ENCODE results near the gene INO80D. TPM values are rescaled to one million over a fixed set of nuclear protein-coding genes. Genes with fewer than 3 reads are reported as not detected.

Gene INO80D
- total RNA-seq, 1 experiment from 2014 or later, result 46.0 TPM

DNA sequence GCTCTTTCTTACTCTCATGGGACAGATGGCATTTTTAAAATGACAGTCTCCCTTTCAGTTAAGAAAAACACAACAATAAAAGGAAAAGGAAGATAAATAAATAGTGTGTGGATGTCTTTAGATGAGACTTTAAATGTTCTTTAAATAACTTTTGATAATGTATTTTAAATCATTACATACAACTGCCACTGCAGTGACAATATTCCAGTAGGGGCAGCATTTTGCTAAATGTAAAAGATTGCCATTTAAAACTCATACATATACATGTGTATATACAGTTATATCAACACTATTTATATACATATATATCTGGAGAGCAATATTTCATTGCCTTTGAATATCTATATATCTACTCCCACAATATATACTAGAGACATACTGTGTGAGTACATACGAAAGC is 90.7 kb downstream of the INO80D start:
- WGBS (ENCODE audit: extremely low coverage, insufficient read length, low lambda C conversion rate), result no CpG with 5 or more reads among the region's 1 CpG
- H4K8ac ChIP-seq (replicated peaks; ENCODE audit: insufficient read length, low read depth, low read length), result no peak overlapping the region
- no peak overlapping the region for H3K4me3 Mint-ChIP-seq

More for the DNA sequence above, 90.7 kb downstream of the INO80D start:
- Histone ChIP-seq H4K91ac (ENCODE audit: insufficient read length, low read depth, low read length) (no peak overlapping the region), H3K4me2 (ENCODE audit: insufficient read depth, insufficient read length, low read length) (no peak overlapping the region), H2BK12ac (ENCODE audit: insufficient read length, low read depth, low read length) (no peak overlapping the region), H3K9me3 (ENCODE audit: control insufficient read depth, low read depth, low read length) (no peaks in the 10 kb centered on the region), H2AK5ac (ENCODE audit: insufficient read length, low read length) (no peak overlapping the region), H3K27ac (ENCODE audit: insufficient read length, low read depth, low read length) (no peak overlapping the region), H3K9ac (ENCODE audit: extremely low read depth, insufficient read length, low read length) (no peak overlapping the region), H3K27me3 (ENCODE audit: insufficient read depth, low read length) (no peaks in the 10 kb centered on the region), H3K18ac (ENCODE audit: insufficient read length, low read depth, low read length) (no peak overlapping the region), H3K4me1 (ENCODE audit: insufficient read depth, low read length) (no peaks in the 10 kb centered on the region), H3K14ac (ENCODE audit: insufficient read depth, low read length) (no peak overlapping the region), H3K56ac (ENCODE audit: insufficient read length, low read depth, low read length) (no peak overlapping the region), H3K79me2 (ENCODE audit: insufficient read depth, low read length) (no peaks in the 10 kb centered on the region), H2AFZ (ENCODE audit: low read length) (no peak overlapping the region), H3T11ph (ENCODE audit: low read length) (no peak overlapping the region), H3K79me1 (ENCODE audit: insufficient read depth, low read depth, low read length, poor library complexity, severe bottlenecking) (no peaks in the 10 kb centered on the region), H2BK5ac (ENCODE audit: insufficient read length, low read length) (no peak overlapping the region), H4K5ac (ENCODE audit: insufficient read length, low read depth, low read length) (no peak overlapping the region), H2BK15ac (ENCODE audit: low read depth, low read length) (no peak overlapping the region), H3K23me2 (ENCODE audit: insufficient read length, low read depth, low read length, poor library complexity, severe bottlenecking) (no peaks in the 10 kb centered on the region), H4K20me1 (ENCODE audit: control insufficient read depth, insufficient read depth, insufficient read length) (no peaks in the 10 kb centered on the region), H2BK120ac (ENCODE audit: low read depth, low read length, poor library complexity, severe bottlenecking) (no peak overlapping the region), H2BK20ac (ENCODE audit: low read depth, low read length, poor library complexity, severe bottlenecking) (no peak overlapping the region), H3K4ac (ENCODE audit: low read depth, low read length) (no peak overlapping the region), H3K23ac (ENCODE audit: insufficient read length, low read depth, low read length) (no peak overlapping the region)
- Mint-ChIP-seq H3K4me1 (peaks cover 0 to 3% of the 10 kb centered on the region in 2 experiments; a peak in 1 of 4 replicates), H3K9me3 (no peaks in the 10 kb centered on the region), H3K27ac (peak overlapping the region in 1 of 3 experiments; percentile 10; a peak in 2 of 7 replicates), H3K36me3 (ENCODE audit: insufficient read depth in 1 of 3, low read depth in 3 of 3) (peaks cover 5 to 43% (median 8%) of the 10 kb centered on the region in 3 experiments), H3K27me3 (ENCODE audit: low read depth) (no peaks in the 10 kb centered on the region)
- no peak for DNase-seq
- TF ChIP-seq CTCF (conservative IDR thresholded peaks at IDR 0.05), result no peak; the same call in 2 of the 3 replicates

Measured in H9 (cell line).